Right lobe of liver (tissue), 6 donors: Measurements from ENCODE around the gene TSR1. TPM values are rescaled to one million over a fixed set of nuclear protein-coding genes. Genes with fewer than 3 reads are reported as not detected.

ENCODE experiments used
- ATAC-seq, 4 donors: fragments of 200-7000 bp; cut with Tn5 transposase; one replicate each; pipeline ENCODE4 v1.9.1; 2020; ENCODE audit warnings: mild to moderate bottlenecking in 4 of 4, moderate library complexity in 4 of 4
- DNase-seq, 3 donors: peaks; one replicate each; pipeline ENCODE4 v3.0.0-alpha.2; 2020
- H3K27ac ChIP-seq, 3 donors: fragments of 200-600 bp; one replicate each; pipeline ENCODE4 v1.8.0; 2022
- H3K27me3 ChIP-seq, 2 donors: fragments of 200-600 bp; one replicate each; pipeline ENCODE4 v1.8.0; 2022
- H3K36me3 ChIP-seq, 4 donors: fragments of 200-600 bp; sonication (generic) in 1 of 4; one replicate each; pipeline versions ENCODE4 v1.5.1 to v1.8.0; 2017 to 2022; ENCODE audit warnings: control low read depth in 1 of 4
- H3K4me1 ChIP-seq, 4 donors: fragments of 200-600 bp; sonication (generic) in 1 of 4; one replicate each; pipeline versions ENCODE4 v1.5.1 to v1.8.0; 2017 to 2022; ENCODE audit warnings: control low read depth in 1 of 4
- H3K4me3 ChIP-seq, 3 donors: fragments of 200-600 bp; one replicate each; pipeline ENCODE4 v1.8.0; 2022
- H3K9me3 ChIP-seq, 4 donors: fragments of 200-600 bp; sonication (generic) in 1 of 4; one replicate each; pipeline versions ENCODE4 v1.5.1 to v1.8.0; 2017 to 2022; ENCODE audit warnings: control low read depth in 1 of 4
- POLR2A ChIP-seq: fragments of 450-650 bp; IDR thresholded peaks from one replicate; pipeline ENCODE4 v1.6.1; 2017; ENCODE audit warnings: antibody characterized with exemption, mild to moderate bottlenecking
- WGBS: methylation state at CpG from one replicate; pipeline ENCODE4 v1.1.6; 2018; ENCODE audit warnings: low coverage, low lambda C conversion rate; ENCODE audit not compliant: insufficient coverage; ENCODE audit errors: missing lambda C conversion rate; 5-methylcytosine and 5-hydroxymethylcytosine counted together
- intact Hi-C, 2 donors: fragments of 100-400 bp; cut with DNase I; formaldehyde crosslinking; loops; one replicate each; pipeline versions ENCODE4 v1.11.2 to v1.14.1; 2022
- small RNA-seq, 2 experiments: library from RNA; depleted of rRNA; stranded (forward); fragments of <200 nt; gene quantifications; one replicate each; pipeline ENCODE3, GENCODE V24; 2016
- total RNA-seq, 6 experiments: library from RNA; depleted of rRNA in 2 of 6; stranded (reverse); fragments of >200 nt in 2 of 6; fragmentation: NEBNext Ultra II Directional in 3 of 6; extraction: Animal tissue kit (Norgen Biotek cat#: 25700) in 3 of 6; gene quantifications; one replicate each; pipeline versions ENCODE4 v1.1.0 to v1.2.4, GENCODE V29; 2016 to 2023
- TF ChIP-seq, protein P1 (sequence below), 4 donors: fragments of 200-600 bp in 3 of 4; fragments of 450-650 bp in 1 of 4; IDR thresholded peaks; one replicate each; pipeline versions ENCODE4 v1.5.1 to v1.8.0; 2016 to 2022; ENCODE audit warnings: antibody characterized with exemption in 4 of 4, mild to moderate bottlenecking in 2 of 4
- donor health status: DM: no; HTN: yes; CAD: no.
- donor health status: DM: no; HTN: no; CAD: no.
- donor health status: DM: no; HTN: no; CAD: no.
- donor health status: DM: no; HTN: yes; CAD: no.
- donor health status: DM: no; HTN: yes; CAD: no.

TSR1 gene
- total RNA-seq, 6 experiments from 2014 or later: 9.7 to 26.2 (median 13.1) TPM

DNA sequence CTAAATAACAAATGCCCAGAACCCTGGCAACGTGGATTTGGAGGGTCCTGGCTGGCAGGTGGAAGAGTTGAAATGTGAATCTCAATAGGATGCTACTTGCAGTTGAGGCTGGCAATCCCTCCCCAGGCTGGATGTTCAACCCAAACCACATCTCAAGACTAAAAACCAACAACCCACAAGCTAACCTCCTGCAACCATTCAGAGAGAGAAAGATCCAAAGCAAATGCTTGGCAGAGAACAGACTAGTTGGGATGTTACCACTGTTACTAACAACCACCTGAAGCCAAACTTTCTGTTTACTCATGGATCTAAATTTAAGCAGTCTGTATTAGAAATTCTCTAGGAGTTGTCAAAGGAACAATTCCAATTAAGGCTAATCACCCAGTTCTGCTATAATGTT, 60.5 kb downstream of the TSR1 start:
- peaks cover 0 to 19% (median 8%) of the 10 kb centered on the region in 4 donors for H3K36me3 ChIP-seq
- H3K27me3 ChIP-seq: no peaks in the 10 kb centered on the region
- ATAC-seq: no peak
- H3K4me3 ChIP-seq: no peak overlapping the region
- no peak overlapping the region for H3K27ac ChIP-seq
- intact Hi-C loops: no loop called here
- no peak for DNase-seq
- H3K9me3 ChIP-seq: no peaks in the 10 kb centered on the region
- peaks cover 0 to 10% (median 0%) of the 10 kb centered on the region in 4 donors for H3K4me1 ChIP-seq
- 80% methylated on average over 1 of the region's 1 CpG for WGBS
- TF ChIP-seq POLR2A: no peak

DNA sequence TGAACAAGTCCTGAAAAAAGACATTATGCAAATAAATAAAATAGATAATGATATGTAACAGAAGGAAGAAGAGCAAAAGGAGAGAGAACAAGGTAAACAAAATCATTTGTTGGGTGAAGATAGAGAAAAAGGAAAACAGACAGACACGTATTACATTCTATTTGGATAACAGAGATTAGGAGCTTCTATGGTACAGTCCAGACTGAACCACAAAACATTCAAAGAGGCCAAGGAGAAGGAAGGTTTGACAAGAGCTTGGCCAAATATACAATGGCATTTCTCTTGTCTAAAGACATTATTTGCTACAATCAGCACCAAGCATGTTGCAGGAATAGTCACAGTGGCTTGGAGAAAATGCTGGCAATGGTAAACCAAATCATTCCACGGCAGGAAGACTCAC, 61.8 kb downstream of the TSR1 start:
- Histone ChIP-seq H3K27me3 (no peaks in the 10 kb centered on the region), H3K27ac (no peak overlapping the region), H3K36me3 (peaks cover 0 to 6% (median 2%) of the 10 kb centered on the region in 4 donors), H3K4me1 (peaks cover 0 to 10% (median 0%) of the 10 kb centered on the region in 4 donors), H3K9me3 (no peaks in the 10 kb centered on the region), H3K4me3 (no peak overlapping the region)
- intact Hi-C loops: no loop called here
- TF ChIP-seq, protein P1, sequence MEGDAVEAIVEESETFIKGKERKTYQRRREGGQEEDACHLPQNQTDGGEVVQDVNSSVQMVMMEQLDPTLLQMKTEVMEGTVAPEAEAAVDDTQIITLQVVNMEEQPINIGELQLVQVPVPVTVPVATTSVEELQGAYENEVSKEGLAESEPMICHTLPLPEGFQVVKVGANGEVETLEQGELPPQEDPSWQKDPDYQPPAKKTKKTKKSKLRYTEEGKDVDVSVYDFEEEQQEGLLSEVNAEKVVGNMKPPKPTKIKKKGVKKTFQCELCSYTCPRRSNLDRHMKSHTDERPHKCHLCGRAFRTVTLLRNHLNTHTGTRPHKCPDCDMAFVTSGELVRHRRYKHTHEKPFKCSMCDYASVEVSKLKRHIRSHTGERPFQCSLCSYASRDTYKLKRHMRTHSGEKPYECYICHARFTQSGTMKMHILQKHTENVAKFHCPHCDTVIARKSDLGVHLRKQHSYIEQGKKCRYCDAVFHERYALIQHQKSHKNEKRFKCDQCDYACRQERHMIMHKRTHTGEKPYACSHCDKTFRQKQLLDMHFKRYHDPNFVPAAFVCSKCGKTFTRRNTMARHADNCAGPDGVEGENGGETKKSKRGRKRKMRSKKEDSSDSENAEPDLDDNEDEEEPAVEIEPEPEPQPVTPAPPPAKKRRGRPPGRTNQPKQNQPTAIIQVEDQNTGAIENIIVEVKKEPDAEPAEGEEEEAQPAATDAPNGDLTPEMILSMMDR (IDR thresholded peaks at IDR 0.05): no peak
- no peak for TF ChIP-seq POLR2A
- WGBS: 56% methylated on average over 2 of the region's 2 CpGs
- ATAC-seq (no peak), DNase-seq (no peak)

Small RNAs within 50 kb of the gene (small RNA-seq; reads per million reads assigned to genes)
- gene AC006435.3: 0 reads per million in 2 experiments
- gene SNORD91A: 6,488 to 7,046 reads per million in 2 experiments
- gene SNORD91B: 456 to 594 reads per million in 2 experiments

Other genes with a start within 250 kb of the TSR1 start
- 10 to 100 TPM in 1 of 6 experiments, 1 to 10 TPM in 5; 7.4 to 10.4 (median 8.9) TPM for gene SMG6, start 32.7 kb downstream of the TSR1 start, total RNA-seq
- gene SRR, start 32.5 kb downstream of the TSR1 start, total RNA-seq: 10 to 100 TPM in 1 of 6 experiments, 1 to 10 TPM in 5; 2.7 to 10.9 (median 5.9) TPM
- 10 to 100 TPM in 4 of 6 experiments, 1 to 10 TPM in 2; 6.0 to 17.2 (median 13.2) TPM for gene SGSM2, start 1.0 kb upstream of the TSR1 start, total RNA-seq
- 10 to 100 TPM in 2 of 6 experiments, 1 to 10 TPM in 4; 3.3 to 12.6 (median 7.0) TPM for gene MNT, start 64.6 kb upstream of the TSR1 start, total RNA-seq
- 10 to 100 TPM in 1 of 6 experiments, 1 to 10 TPM in 5; 8.4 to 12.1 (median 9.3) TPM for gene METTL16, start 175.4 kb upstream of the TSR1 start, total RNA-seq